HG02678 (cell line): ENCODE data around the gene DNAAF8.

Source experiments
- ATAC-seq: cut with Tn5 transposase; IDR thresholded peaks from one replicate; pipeline ENCODE4 v1.9.1; 2021; ENCODE audit warnings: mild to moderate bottlenecking, moderate library complexity; ENCODE audit not compliant: unreplicated experiment

The DNAAF8 gene

DNA sequence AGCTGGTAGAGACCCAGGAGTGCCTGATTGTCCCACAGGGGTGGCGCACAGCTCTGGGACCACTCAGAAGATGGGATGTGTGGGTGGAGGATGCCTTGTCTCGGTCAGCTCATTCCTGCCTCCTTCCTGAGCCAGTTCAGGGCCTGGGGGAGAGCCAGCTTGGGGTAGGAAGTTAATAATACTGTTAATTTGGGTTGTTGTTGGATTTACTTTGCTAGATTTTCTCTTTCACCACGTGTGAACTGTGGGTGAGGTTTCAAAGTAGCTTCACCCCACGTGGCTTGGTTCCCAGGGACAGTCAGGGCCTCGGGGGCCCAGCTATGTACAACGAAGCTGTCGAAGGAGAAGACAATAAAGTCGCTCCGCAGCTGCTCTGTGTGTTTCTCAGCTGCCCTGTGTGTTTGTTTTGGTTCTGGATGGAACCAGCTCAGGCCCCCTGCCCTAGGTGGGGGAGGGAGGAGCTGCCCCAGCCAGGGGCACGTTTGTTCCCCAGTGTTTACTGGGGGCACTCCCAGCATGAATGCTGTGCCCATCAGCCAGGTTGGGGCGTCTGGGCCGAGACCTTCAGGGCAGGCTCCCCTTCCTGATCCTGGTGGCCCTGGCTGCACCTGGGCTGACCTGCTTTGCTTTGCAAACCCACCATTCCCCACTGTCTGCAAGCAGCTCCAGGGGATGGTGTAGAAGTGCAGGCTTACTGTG is 38.7 kb upstream of the DNAAF8 start:
- no peak for ATAC-seq

DNA sequence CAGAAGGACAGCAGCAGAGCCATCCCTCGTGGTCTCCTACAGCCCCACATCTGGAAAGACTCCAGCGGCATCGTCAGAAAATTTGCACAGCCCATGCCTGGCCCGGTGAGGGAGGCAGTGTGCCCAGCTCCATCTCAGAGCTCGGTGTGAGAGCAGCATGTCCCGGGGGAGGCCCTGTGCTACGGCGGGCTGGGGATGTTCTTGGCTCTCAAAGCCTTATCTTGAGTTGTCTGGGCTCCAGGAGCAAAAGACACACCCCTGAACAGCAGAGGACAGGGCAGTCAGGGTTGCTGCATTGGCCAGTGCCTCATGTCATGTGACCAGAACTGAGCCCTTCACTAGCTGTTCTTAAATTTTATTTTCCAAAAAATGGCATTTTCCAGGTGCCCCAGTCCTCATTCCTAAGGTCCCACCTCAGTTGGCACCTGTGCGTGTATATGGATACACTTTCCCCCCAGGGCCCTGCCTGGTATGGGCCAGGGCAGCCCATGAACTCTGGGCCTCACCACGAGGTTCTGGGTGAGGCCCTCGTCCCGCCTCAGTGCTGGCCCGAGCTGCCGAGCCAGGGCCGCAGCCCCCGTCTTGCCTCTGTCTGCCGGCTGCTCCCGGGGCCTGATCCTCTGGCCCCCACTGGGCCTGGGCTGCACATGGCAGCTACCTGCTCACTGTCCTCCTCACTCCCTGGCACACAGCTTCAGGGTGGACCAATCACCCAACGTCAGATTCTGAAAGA is 38.0 kb upstream of the DNAAF8 start:
- no peak for ATAC-seq

DNA sequence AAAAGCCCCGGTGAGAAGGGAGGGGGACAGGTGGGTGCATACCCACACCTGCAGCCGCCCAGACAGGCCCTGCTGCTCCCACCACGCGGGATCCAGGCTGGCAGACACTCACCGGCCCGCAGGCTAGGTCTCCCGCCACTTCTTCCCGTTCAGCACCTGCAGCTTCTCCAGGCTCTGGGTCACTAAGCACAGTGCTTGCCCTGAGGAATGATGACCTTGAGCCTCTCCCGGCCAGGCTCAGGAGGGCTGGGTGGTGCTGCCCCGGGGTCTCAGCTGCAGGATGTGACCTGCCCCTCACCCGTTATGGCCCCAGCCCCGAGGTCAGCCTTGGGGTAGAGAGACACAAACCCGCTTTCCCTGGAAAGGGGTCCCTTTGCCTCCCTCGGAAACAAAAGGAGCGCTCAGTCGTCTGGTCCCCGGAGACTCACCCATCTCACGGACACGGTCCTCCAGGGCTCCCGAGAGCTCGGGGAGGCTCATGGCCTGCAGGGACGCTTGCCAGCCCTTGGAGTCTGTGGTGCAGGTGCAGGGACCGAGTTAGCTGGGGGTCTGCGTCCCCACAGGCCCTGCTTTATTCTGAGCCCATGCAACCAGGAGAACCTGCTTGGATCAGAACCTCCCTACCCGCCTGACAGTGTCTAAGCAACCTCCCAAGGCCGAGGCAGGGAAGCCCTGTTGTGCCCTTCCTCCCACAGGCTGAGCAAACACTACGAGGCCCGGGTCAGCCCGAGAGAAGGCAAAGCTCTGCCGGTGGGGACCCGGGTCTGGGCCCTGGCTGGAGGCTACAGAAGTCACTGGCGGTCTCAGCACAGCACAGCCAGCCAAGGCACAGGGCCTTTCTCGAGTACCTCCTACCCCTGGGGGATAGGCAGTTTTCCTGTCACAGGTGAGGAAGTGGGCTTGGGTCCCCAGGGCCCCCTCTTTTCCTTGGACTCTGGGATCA is 37.2 kb upstream of the DNAAF8 start:
- ATAC-seq: no peak

DNA sequence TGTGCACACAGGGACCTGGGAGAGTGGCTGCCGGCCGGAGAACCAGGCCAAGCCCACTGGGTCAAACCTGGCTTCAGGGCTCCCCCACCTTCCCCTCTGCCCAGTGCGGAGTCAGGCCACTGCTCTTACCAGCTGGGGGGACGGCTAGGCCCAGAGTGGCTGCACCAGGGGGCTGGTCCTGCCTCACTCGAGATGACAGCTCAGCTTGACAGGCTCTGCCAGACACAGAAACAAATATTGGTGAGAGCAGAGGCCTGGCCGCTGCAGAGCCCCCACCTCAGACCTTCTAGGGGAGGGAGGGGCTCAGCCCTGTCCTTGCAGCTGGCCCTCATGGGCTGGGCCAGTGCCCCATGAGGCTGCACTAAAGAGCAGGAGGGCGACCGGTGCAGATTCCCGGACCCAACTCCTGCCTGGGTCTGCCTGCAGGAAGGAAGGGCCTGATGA is 36.5 kb upstream of the DNAAF8 start:
- no peak for ATAC-seq

DNA sequence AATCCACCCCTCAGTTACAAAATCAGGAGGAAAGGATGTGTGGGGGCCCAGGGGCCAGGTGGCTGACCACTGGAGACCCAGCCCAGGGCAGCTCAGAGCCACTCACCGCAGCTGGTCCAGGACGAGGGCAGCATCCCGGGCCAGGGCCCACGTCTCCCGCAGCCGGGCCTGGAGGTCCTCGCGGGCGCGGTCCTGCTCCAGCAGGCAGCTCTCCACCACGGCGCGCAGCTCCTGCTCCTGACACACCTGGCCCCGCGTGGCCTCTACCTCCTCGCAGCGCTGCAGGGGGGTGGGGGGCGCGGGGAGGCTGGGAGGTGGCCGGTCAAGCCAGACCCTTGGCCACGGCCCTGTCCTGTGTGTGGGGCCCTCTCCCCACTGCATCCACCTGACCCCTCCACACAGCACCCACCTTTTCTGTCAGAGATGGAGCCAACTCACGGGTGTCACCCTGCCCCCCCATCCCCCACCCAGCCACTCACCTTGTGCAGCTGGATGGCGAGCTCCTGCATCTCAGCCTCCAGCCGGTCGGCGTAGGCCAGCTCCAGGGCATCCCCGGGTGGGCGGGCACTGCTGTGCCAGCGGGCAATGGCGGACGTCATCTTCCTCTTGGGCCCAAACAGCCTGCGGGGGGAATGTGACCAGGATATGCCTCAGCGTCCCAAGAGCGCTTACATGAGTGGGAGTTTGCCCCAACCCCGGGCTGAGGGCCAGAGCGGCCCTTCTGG is 35.9 kb upstream of the DNAAF8 start:
- ATAC-seq: no peak

DNA sequence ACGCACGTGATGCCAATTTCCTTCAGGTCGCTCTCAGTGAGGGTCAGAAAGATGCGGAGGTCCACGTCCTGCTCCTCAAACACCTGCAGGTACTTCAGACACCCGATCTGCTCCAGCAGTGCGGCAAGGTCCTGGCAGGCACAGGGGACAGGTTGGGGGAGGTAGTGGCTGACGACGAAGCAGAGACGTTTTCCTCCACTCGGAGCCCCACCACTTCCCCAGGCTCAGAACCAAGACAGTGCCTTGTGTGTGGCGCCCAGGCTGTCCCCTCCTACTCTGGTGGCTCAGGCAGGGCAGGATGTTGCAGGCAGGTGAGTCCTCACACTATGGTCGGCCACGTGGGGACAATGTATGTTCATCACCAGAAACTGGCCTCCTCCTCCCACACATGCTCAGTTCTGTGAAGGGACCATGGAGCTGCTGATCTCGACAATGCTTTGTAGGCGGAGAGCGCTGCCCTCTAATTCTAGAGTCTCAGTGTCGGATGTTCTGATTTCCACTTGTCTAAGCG is 35.2 kb upstream of the DNAAF8 start:
- no peak for ATAC-seq

DNA sequence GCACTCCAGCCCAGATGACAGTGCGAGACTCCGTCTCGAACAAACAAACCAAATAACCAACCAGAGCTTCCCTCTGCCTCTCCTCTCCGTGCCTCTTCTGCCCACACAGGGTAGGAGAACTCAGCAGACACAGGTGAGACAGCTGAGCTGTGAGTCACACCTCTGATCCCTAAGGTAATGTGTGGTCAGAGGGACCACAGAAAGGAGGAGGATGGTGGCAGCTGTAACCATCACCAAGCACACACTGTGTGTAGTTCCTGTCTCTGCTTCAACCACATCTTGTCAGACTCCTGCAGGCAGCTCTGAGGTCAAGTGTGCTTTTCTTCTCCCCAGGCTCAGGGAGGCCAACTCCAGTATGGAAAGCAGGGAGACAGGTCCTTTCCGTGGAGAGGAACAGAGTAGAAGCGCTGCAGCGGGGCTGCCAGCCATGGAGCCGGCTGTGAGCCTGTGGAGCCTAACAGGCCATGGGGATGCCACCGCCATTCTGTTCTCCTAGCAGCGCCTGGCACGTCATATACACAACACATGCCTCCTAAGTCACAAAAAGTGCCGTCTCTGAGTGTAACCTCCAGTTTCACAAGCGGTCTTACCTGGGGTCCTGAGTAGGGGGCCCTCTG is 33.8 kb upstream of the DNAAF8 start:
- ATAC-seq: no peak

DNA sequence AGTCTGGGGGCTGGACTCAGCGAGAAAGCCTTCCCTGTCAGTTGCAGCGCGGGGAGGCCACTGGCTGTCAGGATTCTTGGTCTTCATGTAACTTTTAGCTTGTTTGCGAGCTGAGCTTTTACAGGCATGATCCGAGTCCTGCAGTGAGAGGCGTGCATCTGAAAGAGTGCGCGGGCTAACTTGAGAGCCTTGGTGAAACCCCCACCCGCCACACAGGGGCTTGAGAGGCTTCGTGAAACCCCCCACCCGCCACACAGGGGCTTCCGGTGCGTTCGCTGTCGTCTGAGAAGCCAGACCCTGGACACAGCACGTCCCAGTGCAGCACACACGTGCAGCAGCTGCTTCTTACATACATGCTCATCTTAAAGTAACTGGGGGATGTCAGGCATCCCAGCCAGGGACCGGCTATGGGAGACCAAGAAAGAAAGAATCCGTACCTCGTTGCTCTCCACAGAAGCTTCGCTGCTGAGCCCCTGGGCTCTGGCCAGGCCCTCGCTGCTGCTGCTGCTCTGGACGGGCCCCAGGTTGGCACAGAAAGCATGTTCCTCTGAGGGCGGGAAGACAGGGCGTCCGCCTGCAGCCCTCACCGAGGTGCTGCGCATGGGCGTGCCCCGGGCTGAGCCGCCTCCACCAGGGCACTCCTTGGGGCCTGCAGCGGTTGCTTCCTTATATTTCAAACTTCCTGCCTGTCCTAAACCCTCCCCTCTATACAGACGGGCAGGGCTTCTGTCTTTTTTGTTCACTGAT is 33.2 kb upstream of the DNAAF8 start:
- ATAC-seq: no peak

DNA sequence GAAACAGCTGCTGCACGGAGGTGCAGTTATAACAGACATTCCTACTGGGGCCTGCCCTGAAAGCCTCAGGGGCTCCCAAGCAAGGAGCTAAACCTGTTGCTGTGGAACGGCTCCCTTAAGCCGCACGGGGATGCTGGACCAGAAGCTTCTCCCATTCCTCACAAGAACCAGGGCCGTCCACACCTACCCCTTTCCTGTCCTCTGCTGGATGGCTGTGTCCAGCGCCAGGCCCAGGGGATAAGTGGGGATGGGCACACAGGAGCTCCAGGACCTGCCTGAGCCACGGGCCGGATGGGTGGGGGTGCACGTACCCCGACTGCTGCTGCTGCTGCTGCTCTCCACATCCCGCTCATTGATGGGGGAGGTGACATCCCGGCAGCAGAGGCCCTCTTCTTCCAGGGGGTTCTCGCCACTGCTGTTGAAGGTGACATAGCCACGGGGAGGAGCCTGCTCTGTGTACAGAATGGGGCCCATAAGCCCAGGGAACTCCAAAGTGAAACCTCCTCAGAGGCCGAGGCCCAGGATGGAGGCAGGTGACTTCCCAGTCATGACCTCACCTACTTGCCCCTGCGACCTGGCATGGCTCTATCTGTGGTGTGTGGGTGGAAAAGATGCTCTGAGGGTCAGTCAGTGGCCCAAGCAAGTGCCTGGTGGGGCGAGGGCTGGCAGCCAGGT is 32.4 kb upstream of the DNAAF8 start:
- no peak for ATAC-seq

DNA sequence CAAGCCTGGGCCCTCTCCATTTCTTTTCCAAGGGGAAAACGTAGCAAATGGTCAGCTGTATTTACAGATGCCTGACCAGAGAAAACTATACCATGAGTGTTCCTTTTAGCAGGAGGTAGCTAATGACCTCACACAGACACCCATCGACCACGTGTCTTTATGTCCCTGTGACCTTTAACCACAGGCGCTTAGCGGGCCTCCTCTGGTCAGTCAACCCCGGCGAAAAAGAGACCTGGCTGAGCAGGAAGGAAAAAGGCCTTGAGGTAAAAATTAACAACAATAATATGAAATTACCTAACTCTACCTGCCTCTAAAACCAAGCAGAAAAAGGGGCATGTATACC is 31.9 kb upstream of the DNAAF8 start:
- ATAC-seq: no peak

DNA sequence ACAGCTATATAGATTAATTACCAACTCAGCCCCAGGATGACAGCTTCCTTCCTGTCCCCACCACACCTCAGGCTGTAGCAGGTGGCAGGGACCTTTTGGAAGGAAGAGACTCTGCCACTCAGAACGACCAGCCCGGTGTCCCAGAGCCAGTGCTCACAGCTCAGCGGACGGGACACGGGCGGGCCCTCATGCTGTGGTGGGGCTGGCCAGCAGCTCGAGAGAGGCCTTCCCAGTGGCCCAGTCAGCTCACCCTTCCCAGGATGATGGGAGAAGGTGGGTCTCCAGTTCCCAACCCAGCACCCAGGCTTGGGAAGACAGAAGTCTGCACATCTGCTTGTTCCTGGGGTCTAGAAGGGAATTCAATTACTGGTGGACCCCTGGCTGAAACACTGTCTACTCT is 30.4 kb upstream of the DNAAF8 start:
- ATAC-seq: no peak

DNA sequence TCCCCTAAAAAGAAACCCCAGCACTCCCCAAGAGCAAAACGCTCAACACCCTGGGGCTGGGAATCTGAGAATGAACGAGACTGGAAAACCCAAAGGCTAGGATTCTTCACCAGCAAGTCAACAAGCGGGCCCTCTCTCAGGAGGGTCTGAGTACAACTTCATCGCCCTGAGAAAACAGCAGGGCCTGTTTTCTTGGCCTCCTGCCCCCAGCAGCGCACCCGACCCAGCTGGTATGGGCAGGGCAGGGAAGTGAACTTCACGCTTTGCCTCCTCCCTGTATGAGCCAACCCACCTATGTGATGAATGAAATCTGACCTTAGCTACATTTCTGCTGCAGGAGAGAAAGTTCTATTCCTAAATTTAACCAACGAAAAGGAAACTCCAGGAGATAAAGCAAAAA is 29.8 kb upstream of the DNAAF8 start:
- no peak for ATAC-seq

DNA sequence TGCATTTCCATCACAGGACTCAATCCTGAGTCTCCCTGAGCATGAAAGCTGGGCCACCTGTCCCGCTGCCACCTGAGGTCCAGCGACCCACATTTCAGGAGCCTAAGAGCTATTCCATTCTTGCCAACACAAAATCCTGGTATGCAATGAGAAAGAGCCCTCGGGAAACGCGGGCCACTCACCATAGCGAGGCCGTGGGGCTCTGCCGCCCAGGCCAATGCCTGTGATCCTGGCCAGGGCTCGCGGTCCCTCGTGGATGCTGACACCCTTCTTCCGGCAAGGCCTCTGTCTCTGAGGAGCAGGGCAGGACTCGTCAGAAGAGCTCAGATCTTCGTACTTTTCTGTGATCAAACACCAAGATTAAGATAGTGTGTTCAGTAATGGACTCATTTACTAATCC is 29.4 kb upstream of the DNAAF8 start:
- ATAC-seq: no peak

DNA sequence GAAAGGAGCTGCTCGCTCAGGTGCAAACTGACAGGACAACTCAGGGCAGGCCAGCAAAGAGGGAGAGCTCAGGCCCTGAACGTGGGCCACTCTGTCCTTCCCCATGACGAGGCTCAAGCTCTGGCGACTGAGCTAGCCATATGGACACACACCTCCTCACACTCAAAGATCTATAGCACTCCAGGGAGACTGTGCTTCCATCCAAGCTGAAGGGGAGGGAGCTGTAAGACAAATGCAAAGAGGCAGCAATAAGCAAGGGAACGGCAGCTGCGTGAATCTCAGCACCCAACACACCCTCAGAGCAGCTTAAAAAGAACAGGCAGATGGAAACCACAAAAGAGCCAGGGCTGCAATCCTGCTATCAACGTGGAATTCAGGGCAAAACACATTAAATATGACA is 27.5 kb upstream of the DNAAF8 start:
- ATAC-seq: no peak

DNA sequence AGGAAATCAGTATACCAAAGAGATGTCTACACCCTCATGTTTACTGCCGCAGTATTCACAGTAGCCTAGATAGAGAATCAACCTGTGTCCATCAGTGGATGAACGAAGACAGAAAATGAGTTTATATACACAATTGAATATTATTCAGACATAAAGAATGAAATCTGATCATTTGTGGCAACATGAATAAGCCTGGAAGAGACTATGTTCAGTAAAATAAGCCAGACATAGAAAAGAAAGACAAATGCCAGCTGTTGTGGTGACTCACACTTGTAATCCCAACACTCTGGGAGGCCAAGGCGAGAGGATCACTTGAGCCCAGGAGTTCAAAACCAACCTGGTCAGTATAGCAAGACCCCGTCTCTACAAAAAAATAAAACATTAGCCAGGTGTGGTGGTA is 24.9 kb upstream of the DNAAF8 start:
- ATAC-seq: no peak

DNA sequence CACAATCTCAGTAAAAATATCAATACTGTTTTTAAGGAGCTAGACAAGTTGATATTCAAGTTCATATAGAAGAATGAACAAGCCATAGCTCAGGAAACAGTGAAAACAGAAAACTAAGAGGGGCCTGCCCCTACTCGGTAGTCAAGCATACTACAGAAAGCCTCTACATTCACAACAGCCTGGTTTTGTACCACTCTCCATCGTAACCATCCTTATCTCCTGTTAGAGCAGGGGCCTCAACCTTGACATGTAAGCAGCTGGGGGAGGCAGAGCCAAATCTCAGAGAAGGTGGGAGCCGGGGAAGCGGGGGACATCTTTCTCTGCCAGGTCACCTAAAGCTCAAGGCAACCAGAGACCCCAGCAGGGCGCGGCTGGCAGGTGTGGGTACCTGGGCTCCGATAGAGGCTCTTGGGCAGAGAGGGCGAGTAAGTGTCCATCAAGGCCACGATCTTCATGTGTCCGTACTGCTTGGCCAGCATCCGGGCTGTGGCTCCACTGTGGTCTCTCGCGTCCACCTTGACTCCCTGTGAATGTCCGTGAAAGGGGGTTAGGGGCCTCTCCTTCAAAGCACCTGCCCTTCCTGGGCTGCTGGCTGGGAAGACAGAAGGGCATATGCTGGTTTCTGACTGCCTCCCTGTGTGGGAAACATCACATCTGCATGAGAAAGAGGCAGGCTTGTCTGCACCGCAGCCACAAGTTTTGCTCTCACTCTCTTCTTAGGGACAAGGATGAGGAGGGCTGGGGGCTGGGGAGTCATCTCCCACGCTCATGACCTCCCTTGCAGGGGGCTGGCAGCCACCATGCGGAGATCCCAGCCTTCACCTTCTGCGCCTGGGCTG is 20.5 kb upstream of the DNAAF8 start:
- no peak for ATAC-seq

DNA sequence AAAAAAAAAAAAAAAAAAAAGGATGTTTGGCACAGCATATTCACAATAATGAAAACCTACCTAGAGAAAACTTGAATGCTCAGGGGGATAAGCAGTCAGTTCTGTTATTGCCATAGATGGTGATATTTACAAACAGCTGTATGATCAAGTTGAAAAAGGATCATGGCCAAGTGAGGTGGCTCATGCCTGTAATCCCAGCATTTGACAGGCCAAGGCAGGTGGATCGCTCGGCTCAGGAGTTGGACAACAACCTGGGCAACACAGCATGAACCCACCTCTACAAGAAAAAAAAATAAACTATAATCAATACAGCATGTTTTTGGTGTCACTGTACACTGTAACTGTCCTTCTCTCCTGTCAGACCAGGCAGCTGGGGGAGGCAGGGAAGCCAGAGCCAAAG is 19.3 kb upstream of the DNAAF8 start:
- no peak for ATAC-seq

DNA sequence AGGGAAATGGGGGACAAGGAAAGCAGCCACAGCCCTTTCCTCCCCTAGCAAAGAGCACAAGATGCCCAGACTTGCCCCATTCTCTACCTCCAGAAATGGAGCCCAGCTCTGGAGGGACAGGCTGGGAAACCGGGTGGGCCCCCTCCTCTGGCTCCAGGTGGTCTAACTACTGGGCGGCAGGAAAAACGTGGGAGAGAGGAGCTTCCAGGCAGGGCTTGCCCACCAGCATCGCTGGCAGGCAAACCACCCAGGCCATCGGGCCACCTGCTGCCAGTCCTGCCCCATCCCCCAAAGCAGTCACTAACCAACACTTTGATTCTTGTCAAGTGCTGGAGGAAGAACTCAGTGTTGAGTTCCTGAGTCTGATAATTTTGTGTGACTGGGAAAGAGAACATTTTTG is 15.9 kb upstream of the DNAAF8 start:
- ATAC-seq: no peak
